Gastrocnemius medialis (tissue), 4 donors: Measurements from ENCODE around the gene ATXN7L1. TPM values are rescaled to one million over a fixed set of nuclear protein-coding genes. Genes with fewer than 3 reads are reported as not detected.
A peak's percentile ranks its signal among the peaks of the same experiment; 100 is the strongest.

Source experiments
- ATAC-seq, 2 donors: fragments of 150-250 bp; one replicate each; pipeline ENCODE4 v1.9.1; 2016
- DNase-seq, 2 donors: peaks; one replicate each; pipeline ENCODE4 v3.0.0-alpha.2; 2019
- H3K27ac ChIP-seq, 4 donors: fragments of 200-600 bp; sonication (generic); 1 replicate in 1 of 4; 2 replicates in 3 of 4; pipeline ENCODE4 v1.5.1; 2016 to 2018; ENCODE audit warnings: mild to moderate bottlenecking in 2 of 4, moderate library complexity in 1 of 4
- H3K27me3 ChIP-seq, 3 donors: fragments of 200-600 bp; sonication (generic) in 2 of 3; 1 replicate in 1 of 3; 2 replicates in 2 of 3; pipeline versions ENCODE4 v1.5.1 to v1.6.0; 2016 to 2019; ENCODE audit warnings: mild to moderate bottlenecking in 1 of 3, moderate library complexity in 1 of 3
- H3K36me3 ChIP-seq, 2 donors: fragments of 200-600 bp; sonication (generic) in 1 of 2; one replicate each; pipeline ENCODE4 v1.5.1; 2017 to 2018
- H3K4me1 ChIP-seq, 2 donors: fragments of 200-600 bp; sonication (generic) in 1 of 2; one replicate each; pipeline ENCODE4 v1.5.1; 2016 to 2017; ENCODE audit warnings: mild to moderate bottlenecking in 2 of 2
- H3K4me3 ChIP-seq, 4 donors: fragments of 200-600 bp; sonication (generic) in 3 of 4; 1 replicate in 1 of 4; 2 replicates in 3 of 4; pipeline ENCODE4 v1.5.1; 2016 to 2019; ENCODE audit warnings: mild to moderate bottlenecking in 2 of 4
- H3K9me3 ChIP-seq, 3 donors: fragments of 200-600 bp; sonication (generic) in 2 of 3; 1 replicate in 1 of 3; 2 replicates in 2 of 3; pipeline ENCODE4 v1.5.1; 2016 to 2019
- CTCF ChIP-seq, 5 experiments: fragments of 450-650 bp in 3 of 5; fragments of 200-600 bp in 2 of 5; sonication (generic) in 2 of 5; IDR thresholded peaks in 4 of 5; conservative IDR thresholded peaks in 1 of 5; 1 replicate in 4 of 5; 2 replicates in 1 of 5; pipeline ENCODE4 v1.5.1; 2016 to 2019; ENCODE audit warnings: antibody characterized with exemption in 5 of 5, mild to moderate bottlenecking in 3 of 5, moderate library complexity in 3 of 5
- POLR2A ChIP-seq, 2 donors: fragments of 450-650 bp; IDR thresholded peaks; one replicate each; pipeline ENCODE4 v1.6.1; 2017; ENCODE audit warnings: antibody characterized with exemption in 2 of 2, mild to moderate bottlenecking in 2 of 2, moderate library complexity in 2 of 2
- in situ Hi-C, 4 donors: fragments of 200-750 bp; cut with MboI; loops; one replicate each; pipeline versions ENCODE4 v1.15.0 to v1.8.0; 2017; ENCODE audit warnings: low sequenced_read_pairs in 4 of 4
- intact Hi-C: fragments of 100-400 bp; cut with DNase I; formaldehyde crosslinking; loops from one replicate; pipeline ENCODE4 v1.15.1; 2023; ENCODE audit warnings: low total_unique reads
- total RNA-seq, 4 donors: library from RNA; depleted of rRNA; stranded (reverse); fragments of >200 nt; gene quantifications; one replicate each; pipeline versions ENCODE4 v1.1.0 to v1.2.3, GENCODE V29; 2016

The ATXN7L1 gene, protein sequence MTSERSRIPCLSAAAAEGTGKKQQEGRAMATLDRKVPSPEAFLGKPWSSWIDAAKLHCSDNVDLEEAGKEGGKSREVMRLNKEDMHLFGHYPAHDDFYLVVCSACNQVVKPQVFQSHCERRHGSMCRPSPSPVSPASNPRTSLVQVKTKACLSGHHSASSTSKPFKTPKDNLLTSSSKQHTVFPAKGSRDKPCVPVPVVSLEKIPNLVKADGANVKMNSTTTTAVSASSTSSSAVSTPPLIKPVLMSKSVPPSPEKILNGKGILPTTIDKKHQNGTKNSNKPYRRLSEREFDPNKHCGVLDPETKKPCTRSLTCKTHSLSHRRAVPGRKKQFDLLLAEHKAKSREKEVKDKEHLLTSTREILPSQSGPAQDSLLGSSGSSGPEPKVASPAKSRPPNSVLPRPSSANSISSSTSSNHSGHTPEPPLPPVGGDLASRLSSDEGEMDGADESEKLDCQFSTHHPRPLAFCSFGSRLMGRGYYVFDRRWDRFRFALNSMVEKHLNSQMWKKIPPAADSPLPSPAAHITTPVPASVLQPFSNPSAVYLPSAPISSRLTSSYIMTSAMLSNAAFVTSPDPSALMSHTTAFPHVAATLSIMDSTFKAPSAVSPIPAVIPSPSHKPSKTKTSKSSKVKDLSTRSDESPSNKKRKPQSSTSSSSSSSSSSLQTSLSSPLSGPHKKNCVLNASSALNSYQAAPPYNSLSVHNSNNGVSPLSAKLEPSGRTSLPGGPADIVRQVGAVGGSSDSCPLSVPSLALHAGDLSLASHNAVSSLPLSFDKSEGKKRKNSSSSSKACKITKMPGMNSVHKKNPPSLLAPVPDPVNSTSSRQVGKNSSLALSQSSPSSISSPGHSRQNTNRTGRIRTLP
- total RNA-seq = 1 to 10 TPM; 1.6 to 6.6 (median 4.8) TPM

DNA sequence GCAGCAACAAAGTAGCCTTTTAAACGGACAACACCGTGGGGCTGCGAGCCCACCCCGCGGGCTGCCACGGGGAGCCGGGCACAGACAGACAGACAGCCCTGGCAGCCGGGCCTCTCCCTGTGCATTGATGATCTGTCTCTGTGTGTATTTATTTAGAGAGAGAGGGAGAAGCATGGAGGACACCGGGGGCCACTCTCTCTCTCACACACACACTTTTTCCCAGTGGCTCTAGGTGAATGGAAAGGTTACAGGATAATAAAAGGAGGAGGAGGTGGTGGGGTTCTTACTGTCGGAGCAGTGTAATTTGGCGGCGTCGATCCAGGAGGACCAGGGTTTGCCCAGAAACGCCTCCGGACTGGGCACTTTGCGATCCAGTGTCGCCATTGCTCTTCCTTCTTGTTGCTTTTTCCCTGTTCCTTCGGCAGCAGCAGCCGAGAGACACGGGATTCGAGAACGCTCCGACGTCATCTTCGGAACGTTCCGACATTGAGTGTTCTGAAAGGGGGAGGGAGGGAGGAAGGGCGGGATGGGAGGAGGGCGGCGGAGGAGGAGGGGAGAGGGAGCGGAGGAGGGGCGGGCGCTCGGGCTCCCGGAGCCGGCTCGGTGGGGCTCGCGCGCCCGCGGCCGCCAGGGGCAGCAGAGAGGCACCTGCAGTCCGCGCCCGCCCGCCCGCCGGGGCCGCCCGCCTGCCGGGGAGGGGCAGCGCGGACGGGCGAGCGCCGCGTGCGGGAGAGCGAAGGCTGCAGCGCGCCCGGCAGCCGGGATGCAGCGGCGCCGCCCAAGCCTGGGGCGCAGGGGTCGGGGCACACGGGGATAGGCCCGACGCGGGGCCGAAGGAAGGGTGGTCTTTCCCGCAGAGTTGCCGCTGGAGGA, at the start of gene ATXN7L1:
Gene ATXN7L1 (minus strand): TSS at position 509 of the 873 bp plus-strand sequence. CDS start 41 bp downstream, at position 468.
- intact Hi-C loops = loop anchor here (1.0 to 10.0 kb wide), 6 partner anchors 99 to 786 kb away; partner anchors contain the start of genes CCDC71L and NAMPT
- Histone ChIP-seq H3K4me3 (peak within 1 kb of the TSS; percentile 70 to 91 (median 81)), H3K36me3 (no peaks in the 10 kb centered on the region), H3K9me3 (no peaks in the 10 kb centered on the region), H3K4me1 (peaks cover 18% of the 10 kb centered on the region in 2 donors), H3K27ac (peak within 1 kb of the TSS; percentile 80 to 89 (median 84)), H3K27me3 (no peaks in the 10 kb centered on the region)
- DNase-seq (peak; percentile 93 to 94), ATAC-seq (peak; percentile 98)
- in situ Hi-C loops = loop anchor here in 2 of 4 donors (25.0 kb wide), 2 partner anchors 136 to 286 kb away; no protein-coding TSS in a partner anchor
- TF ChIP-seq POLR2A (IDR thresholded peaks at IDR 0.05) (peak; percentile 44 to 80), CTCF (IDR thresholded peaks at IDR 0.05 in 4 of 5, conservative IDR thresholded peaks at IDR 0.05 in 1 of 5) (peak; percentile 51 to 91 (median 82))

DNA sequence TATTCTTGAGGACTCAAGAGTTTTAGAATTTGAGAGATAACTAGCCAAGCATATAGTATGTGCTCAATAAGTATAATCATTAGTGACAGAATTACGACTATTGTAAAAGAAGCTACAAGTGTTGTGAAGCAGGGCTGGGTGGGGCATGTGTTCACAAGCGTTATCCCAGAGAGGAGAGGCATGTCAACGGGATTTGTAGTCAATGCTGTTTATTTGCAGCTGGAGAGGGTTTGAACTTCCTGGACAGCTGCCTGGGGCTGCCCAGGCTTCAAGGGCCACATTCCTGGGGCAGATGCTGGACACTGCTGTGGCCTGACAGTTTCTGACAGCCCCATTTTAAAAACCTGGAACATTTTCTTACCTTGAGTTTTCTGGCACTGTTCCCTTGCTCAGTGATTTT, 49.7 kb upstream of the ATXN7L1 start:
- Histone ChIP-seq H3K4me3 (no peak overlapping the region), H3K27ac (no peak overlapping the region), H3K4me1 (no peaks in the 10 kb centered on the region), H3K9me3 (no peaks in the 10 kb centered on the region), H3K36me3 (no peaks in the 10 kb centered on the region), H3K27me3 (no peaks in the 10 kb centered on the region)
- in situ Hi-C loops (no loop called here), intact Hi-C loops (no loop called here)
- ATAC-seq (no peak), DNase-seq (no peak)
- TF ChIP-seq CTCF (IDR thresholded peaks at IDR 0.05 in 4 of 5, conservative IDR thresholded peaks at IDR 0.05 in 1 of 5) (no peak), POLR2A (IDR thresholded peaks at IDR 0.05) (no peak)

DNA sequence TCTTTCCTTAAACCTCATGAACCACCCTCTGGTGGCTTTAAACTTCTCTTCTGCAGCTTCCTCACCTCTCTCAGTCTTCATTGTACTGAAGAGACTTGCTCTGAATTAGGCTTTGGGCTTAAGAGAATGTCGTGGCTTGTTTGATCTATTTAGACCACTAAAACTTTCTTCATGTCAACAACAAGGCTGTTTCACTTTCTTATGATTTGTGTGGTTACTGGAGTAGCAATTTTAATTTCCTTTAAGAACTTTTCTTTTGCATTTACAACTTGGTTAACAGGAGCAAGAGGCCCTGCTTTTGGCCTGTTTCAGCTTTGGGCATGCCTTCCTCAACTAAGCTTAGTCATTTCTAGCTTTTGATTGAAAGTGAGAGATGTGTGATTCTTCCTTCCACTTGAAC, 48.5 kb upstream of the ATXN7L1 start:
- DNase-seq = no peak
- intact Hi-C loops = no loop called here

More for the DNA sequence above, 48.5 kb upstream of the ATXN7L1 start:
- TF ChIP-seq POLR2A (IDR thresholded peaks at IDR 0.05) (no peak), CTCF (IDR thresholded peaks at IDR 0.05 in 4 of 5, conservative IDR thresholded peaks at IDR 0.05 in 1 of 5) (no peak)
- ATAC-seq = no peak
- Histone ChIP-seq H3K9me3 (no peaks in the 10 kb centered on the region), H3K27ac (no peak overlapping the region), H3K4me3 (no peak overlapping the region), H3K4me1 (no peaks in the 10 kb centered on the region), H3K27me3 (no peaks in the 10 kb centered on the region), H3K36me3 (no peaks in the 10 kb centered on the region)
- in situ Hi-C loops = no loop called here
